Measurements from ENCODE around the gene ATAD2B. TPM values are rescaled to one million over a fixed set of nuclear protein-coding genes. Genes with fewer than 3 reads are reported as not detected.

Gene ATAD2B
- total RNA-seq, 1 donor from 2014 or later = 22.9 TPM

GRCh38 chr2:23915327-23915726 is 11.6 kb downstream of the ATAD2B start:
- no peak for DNase-seq (ENCODE audit: low read depth)

- no peak for DNase-seq (ENCODE audit: low read depth)
Measured at GRCh38 chr2:23912054-23912453, 14.9 kb downstream of the ATAD2B start.

- DNase-seq (ENCODE audit: low read depth) = peak; percentile 3
Measured at GRCh38 chr2:23905155-23905554, 21.8 kb downstream of the ATAD2B start.

DNA sequence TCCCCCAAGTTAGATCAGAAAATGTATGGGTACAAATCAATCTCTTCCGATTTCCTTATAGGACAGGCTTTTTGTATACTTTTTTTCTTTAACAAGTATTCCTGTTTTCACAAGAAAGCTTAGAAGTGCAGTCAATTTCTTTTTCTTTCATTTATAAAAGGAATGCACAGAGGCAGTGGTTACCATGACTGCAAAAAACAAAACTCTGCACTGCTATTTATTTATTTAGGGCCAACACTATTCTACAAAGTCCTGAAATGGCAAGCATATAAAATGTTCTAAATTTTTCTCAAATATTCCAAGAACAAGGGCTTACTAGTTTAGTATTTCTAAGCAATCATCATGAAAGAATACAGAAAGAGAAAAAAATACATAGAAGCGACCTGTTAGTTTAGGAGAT is 22.2 kb downstream of the ATAD2B start:
- peak; percentile 34 for DNase-seq (ENCODE audit: low read depth)

- no peak for DNase-seq (ENCODE audit: low read depth)
Measured at GRCh38 chr2:23904215-23904614, 22.7 kb downstream of the ATAD2B start.

DNA sequence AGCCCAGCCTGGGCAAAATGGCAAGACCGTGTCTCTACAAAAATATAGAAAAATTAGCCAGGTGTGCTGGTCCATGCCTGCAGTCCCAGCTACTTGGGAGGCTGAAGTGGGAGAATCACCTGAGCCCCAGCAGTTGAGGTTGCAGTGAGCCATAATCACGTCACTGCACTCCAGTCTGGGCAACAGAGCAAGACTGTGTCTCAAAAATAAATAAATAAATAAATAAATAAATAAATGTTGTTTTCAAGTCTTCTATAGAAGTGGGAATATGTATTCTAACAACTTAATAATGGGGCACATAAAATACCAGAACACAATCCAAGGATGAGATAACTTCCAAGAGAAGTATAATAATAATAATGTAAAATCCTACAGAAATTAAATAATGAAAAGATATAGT is 23.9 kb downstream of the ATAD2B start:
- DNase-seq (ENCODE audit: low read depth) = no peak

GRCh38 chr2:23901966-23902846 is 24.7 kb downstream of the ATAD2B start:
- peak; percentile 5 for DNase-seq (ENCODE audit: low read depth)

DNA sequence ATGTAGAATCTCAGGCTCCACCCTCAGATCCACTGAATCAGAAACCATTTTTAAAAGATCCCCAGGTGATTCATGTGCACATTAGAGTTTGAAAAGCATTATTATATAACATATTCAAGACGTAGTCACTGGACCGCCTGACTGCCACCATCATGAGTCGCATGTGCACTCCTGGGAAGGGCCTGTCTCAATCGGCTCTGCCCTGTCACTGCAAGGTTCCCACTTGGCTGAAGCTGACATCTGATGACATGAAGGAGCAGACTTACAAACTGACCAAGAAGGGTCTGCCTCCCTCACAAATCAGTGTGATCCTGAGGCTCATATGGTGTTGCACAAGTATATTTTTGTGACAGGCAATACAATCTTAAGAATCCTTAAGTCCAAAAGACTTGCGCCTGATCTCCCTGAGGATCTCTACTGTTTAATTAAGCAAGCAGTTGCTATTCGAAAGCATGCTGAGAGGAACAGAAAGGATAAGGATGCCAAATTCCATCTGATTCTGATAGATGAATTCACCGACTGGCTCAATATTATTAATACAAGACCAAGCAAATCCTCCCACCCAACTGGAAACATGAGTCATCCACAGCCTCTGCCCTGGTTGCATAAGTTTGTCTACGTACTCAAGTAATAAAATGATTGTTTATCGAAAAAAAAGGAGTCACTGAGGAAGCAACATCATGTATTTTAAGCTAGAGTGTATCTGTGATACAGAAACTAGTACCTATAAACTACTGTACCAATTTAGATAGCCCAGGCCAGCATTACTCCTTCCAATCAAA is 26.2 kb downstream of the ATAD2B start:
- DNase-seq (ENCODE audit: low read depth) = peak; percentile 26

DNA sequence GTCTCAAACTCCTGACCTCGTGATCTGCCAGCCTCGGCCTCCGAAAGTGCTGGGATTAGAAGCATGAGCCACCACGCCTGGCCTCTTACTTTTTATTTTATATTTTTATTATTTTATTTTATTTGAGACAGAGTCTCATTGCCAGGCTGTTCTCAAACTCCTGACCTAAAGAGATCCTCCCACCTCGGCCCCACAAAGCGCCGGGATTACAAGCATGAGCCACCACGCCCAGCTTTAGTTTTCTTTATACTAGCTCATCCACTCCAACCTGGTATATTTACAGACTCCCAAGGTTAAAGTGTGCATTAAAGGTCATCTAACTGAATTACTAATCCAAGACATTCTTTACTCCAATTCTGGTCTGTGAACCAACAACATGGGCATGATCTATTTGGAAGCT is 26.8 kb downstream of the ATAD2B start:
- no peak for DNase-seq (ENCODE audit: low read depth)

- no peak for DNase-seq (ENCODE audit: low read depth)
Measured at GRCh38 chr2:23871206-23871605, 55.7 kb downstream of the ATAD2B start.

DNA sequence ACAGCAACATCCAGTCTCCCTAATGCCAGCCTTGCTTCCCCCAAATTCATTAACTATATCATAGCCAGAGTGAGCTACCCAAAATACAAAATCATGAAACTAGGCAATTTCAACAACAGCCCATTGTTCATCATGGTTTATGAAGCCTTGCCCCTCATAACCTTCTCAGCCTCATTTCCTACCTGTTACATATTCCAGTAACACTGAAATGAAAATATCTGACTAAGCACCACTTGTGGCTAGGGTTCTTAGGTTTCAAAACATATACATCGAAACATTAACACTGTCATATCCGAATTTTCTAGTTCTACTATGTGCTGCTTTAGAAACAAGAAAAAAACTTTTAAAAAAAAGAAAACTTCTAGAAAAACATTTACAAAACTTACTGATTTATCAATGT is 59.5 kb downstream of the ATAD2B start:
- no peak for DNase-seq (ENCODE audit: low read depth)

DNA sequence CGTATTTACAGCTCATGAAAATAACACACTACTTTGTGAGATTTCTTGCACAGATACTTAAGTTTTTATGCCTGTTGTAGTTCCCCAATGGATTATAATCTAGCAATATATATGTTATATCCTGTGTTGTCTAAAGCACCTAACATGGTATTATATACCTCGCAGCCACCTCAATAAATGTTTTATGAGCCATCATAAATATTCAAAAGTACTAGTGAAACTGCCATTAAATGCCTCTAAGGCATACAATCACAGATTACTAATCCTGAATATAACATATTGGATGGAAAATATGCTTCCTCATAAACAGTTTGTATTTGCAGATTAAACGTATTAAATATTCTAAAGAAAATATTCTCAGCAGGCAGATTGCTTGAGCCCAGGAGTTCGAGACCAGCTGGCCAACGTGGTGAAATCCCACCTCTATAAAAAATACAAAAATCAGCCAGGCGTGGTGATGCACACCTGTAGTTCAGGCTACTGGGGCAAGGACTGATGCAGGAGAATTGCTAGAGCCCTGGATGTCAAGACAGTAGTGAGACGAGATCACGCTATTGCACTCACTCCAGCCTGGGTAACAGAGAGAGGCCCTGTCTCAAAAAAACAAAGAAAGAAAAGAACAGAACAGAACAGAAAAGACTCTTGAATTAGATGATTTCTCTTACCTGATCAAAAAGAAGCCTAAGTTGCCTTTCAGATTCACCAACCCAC is 64.1 kb downstream of the ATAD2B start:
- DNase-seq (ENCODE audit: low read depth) = no peak

- DNase-seq (ENCODE audit: low read depth) = no peak
Measured at GRCh38 chr2:23861952-23862351, 65.0 kb downstream of the ATAD2B start.

DNA sequence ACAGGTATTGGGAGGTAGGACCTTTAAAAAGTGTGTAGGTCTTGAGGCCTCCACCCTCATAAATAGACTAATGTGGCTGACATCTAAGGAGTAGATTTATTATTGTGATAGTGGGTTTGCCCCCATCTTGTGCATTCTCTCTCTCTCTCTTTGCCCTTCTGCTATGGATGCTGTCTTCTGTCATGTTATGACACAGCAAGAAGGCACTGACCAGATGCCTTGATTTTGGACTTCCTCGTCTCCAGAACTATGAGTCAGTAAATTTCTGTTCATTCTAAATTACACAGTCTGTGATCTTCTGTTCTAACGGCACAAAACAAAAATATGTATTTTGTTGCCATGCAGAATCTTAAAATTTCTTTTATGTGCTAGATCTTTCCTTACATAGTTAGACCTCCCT is 66.9 kb downstream of the ATAD2B start:
- peak; percentile 16 for DNase-seq (ENCODE audit: low read depth)

DNA sequence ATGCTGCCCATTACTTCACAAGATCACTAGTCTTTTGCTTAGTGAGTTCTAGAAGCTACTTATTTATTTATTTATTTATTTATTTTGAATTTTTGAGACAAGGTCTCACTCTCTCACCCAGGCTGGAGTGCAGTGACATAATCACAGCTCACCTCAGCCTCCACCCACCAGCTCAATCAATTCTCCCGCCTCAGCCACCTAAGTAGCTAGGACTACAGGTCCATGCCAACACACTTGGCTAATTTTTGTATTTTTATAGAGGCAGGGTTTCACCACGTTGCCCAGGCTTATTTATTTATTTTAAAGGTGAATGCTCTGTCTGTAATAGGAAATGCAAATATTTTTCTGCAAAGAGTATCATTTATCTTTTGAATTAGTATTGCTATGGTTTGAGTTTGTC is 67.7 kb downstream of the ATAD2B start:
- no peak for DNase-seq (ENCODE audit: low read depth)

DNA sequence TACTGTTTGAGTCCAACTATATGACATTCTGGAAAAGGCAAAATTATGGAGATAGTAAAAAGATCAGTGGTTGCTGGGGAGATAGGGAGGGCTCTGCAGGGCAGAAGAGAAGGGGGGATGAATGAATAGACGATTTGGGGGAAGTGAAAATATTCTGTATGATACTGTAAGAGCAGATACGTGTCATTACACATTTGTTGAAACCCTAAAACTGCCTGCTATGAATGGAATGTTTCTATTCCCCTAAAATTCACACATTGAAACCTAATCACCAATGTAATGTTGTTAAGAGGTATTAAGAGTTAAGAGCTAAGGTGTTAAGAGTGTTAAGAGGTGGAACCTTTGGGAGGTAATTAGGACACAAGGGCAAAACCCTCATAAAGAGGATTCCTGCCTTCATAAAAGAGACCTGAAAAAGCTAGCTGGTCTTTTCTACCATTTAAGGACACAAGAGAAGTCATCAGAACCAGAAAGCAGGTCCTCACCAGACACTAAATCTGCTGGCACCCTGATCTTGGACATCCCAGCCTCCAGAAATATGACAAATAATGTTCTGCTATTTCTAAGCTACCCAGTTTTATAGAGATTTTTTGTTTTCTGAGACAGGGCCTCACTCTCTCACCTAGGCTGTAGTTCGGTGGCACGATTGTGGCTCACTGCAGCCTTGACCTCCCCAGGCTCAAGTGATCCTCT is 76.2 kb downstream of the ATAD2B start:
- DNase-seq (ENCODE audit: low read depth) = no peak

GRCh38 chr2:23844905-23845304 is 82.0 kb downstream of the ATAD2B start:
- no peak for DNase-seq (ENCODE audit: low read depth)

DNA sequence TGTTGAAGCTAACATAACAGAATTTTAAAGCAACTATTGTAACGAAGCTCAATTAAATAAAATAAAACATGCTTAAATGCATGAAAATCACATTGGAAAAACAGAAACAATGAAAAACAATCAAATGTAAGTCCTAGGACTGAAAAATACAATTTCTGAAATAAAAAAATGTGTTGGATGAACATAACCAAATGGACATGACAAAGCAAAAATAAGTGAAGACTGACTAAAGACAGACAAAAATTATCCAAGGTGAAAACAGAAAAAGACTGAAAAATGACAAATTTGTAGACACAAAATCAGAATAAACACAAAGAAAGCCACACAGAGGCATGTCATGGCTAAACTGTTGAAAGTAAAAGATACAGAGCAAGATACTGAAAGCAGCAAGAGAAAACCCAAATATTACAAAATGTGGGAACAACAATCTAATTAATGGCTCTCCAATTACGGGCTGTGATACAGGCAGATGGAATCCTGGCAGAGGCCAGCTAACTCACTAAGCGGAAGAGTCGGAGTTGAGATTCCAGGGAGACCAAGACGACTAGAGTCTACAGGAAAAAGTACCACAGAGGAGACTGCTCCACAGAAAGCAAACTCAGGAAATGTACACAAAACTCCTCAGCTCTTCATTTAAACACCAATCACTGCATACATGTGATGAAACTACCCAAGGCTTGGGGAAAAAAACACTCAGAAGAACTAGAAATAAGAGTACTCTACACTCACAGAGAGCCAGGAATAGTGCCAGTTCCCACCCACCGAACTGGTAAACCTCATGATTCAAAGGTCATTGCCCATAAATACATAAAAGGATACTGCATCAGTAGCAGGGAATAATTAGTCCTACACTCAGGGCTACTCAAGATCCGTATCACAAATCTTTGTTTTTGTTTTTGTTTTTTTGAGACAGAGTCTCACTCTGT is 83.6 kb downstream of the ATAD2B start:
- peak; percentile 12 for DNase-seq (ENCODE audit: low read depth)

DNA sequence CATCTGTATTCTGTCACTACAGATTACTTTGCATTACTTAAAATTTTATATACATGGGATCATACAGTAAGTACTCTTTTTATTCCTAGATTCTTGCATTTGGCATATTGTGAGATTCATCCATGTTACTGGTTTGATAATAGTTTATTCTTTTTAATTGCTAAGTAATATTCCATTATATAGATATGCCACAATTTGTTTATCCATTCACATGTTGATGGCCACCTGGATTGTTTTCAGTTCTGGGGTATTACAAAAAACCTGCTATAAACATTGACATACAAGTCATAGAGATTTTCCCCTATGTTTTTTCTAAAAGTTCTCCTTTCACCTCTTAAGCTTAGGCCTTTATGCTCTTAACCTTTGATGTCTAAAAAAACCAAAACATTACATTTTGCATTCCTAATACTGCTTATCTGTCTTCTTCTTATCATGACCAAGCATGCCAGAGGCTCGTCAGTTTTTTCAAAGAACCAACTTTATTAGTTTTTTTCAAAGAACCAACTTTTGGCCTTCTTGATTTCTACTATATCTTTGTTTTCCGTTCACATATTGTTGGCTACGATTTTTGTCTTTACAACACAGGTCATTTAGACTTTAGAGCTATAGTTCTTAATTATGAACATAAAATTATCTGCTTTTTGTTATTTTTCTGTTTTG is 86.9 kb downstream of the ATAD2B start:
- DNase-seq (ENCODE audit: low read depth) = no peak

GRCh38 chr2:23838996-23839395 is 87.9 kb downstream of the ATAD2B start:
- DNase-seq (ENCODE audit: low read depth) = no peak

Data from myocyte (in vitro differentiated cells).